ENCODE results near the gene DNAI4. TPM values are rescaled to one million over a fixed set of nuclear protein-coding genes. Genes with fewer than 3 reads are reported as not detected.

DNAI4 gene
- total RNA-seq (2021; ENCODE audit: unreplicated experiment) (3.9 TPM), Bru-seq, nascent RNA (percentile 50 among the genes with signal in this experiment), BruChase-seq, experiment 1, labeled RNA remaining after a 6-hour chase (percentile 47 among the genes with signal in this experiment), BruChase-seq, experiment 2, labeled RNA remaining after a 2-hour chase (percentile 53 among the genes with signal in this experiment)
- 0.59 and 0.75 TPM in 2 replicates for polyA plus RNA-seq (2012)
- long read RNA-seq, partial matches to known transcripts = 0 of 5 reads
- long read RNA-seq, other reads (novel, unspliced or antisense) = 2 of 5 reads

GRCh38 chr1:66924756-66925557, at the start of gene DNAI4, which contains the start of gene MIER1:
Gene DNAI4, minus strand, starts transcription at chr1:66924856. Its CDS starts 25 bp downstream, at chr1:66924831.
Gene MIER1, plus strand, starts transcription at chr1:66924990. Its CDS starts 39 bp downstream, at chr1:66925029.
- ATAC-seq (peak; percentile 90), DNase-seq (ENCODE audit: low read depth, low spot score) (peak; percentile 96)
- H3K9ac ChIP-seq (ENCODE audit: low read length) = peak within 1 kb of the TSS; percentile 86
- CTCF ChIA-PET = interaction anchor here (0.6 to 0.7 kb wide), 2 partner anchors 10 to 225 kb away, joined by 3 read pairs; no protein-coding TSS in a partner anchor
- no peaks in the 10 kb centered on the region for H3K9me3 ChIP-seq (ENCODE audit: control insufficient read depth in 1 of 2, insufficient read depth in 1 of 2, low read depth in 1 of 2, low read length in 2 of 2)
- no peaks in the 10 kb centered on the region for H3K9me2 ChIP-seq (ENCODE audit: insufficient read depth)
- no peak within 1 kb of the TSS for H2AFZ ChIP-seq (ENCODE audit: low read depth, low read length, poor library complexity, severe bottlenecking)
- no peaks in the 10 kb centered on the region for H3K27me3 ChIP-seq (ENCODE audit: insufficient read depth, low read length)
- H3K4me1 ChIP-seq (ENCODE audit: control insufficient read depth in 1 of 2, insufficient read depth in 2 of 2, low read length in 2 of 2) = peaks cover 8 to 32% of the 10 kb centered on the region in 2 experiments; a peak in 3 of 4 replicates
- POLR2A ChIA-PET = interaction anchor here (0.6 to 1.5 kb wide), 5 partner anchors 11 to 760 kb away, joined by 3 to 6 read pairs (median 3); partner anchors contain the start of gene GADD45A
- no peaks in the 10 kb centered on the region for H4K20me1 ChIP-seq (ENCODE audit: insufficient read depth)
- intact Hi-C loops (cut with micrococcal nuclease) = no loop called here
- peak within 1 kb of the TSS; percentile 92 for H3K4me2 ChIP-seq (ENCODE audit: low read length)
- peaks cover 52% of the 10 kb centered on the region for H3K79me2 ChIP-seq (ENCODE audit: insufficient read depth, low read length)
- H3K4me3 ChIP-seq (replicated peaks in 1 of 2; ENCODE audit: low read depth in 1 of 2, low read length in 2 of 2) = peak within 1 kb of the TSS; percentile 81 to 85
- no TSS peak for BruUV-seq (replicated peaks)
- RAD21 ChIA-PET (ENCODE audit: low non-redundant PET in 1 of 2, low total read pairs in 2 of 2, uncharacterized antibody in 2 of 2, unreplicated experiment in 2 of 2) = no interaction called here
- peak within 1 kb of the TSS; percentile 89 for H3K27ac ChIP-seq (ENCODE audit: low read depth, low read length)
- no peaks in the 10 kb centered on the region for H3K36me3 ChIP-seq (ENCODE audit: control insufficient read depth in 1 of 2, insufficient read depth in 2 of 2, low read length in 2 of 2)
- TF ChIP-seq CBX3 (IDR thresholded peaks at IDR 0.05; ENCODE audit: low read depth) (peak; percentile 90), ZBTB33 (IDR thresholded peaks at IDR 0.05; ENCODE audit: extremely low read depth, insufficient replicate concordance, low read length) (peak; percentile 37), JUND (IDR thresholded peaks at IDR 0.05) (no peak), CTCF (IDR thresholded peaks at IDR 0.05 in 2 of 3, conservative IDR thresholded peaks at IDR 0.05 in 1 of 3; ENCODE audit: borderline replicate concordance in 1 of 3, insufficient read depth in 1 of 3, low read depth in 2 of 3, low read length in 2 of 3) (peak in 2 of 3 experiments; percentile 18 to 26; a peak in 2 of 6 replicates), ELF1 (IDR thresholded peaks at IDR 0.05; ENCODE audit: borderline replicate concordance, low read depth) (peak; percentile 76), YY1 (IDR thresholded peaks at IDR 0.05; ENCODE audit: extremely low read depth, insufficient replicate concordance, low read depth, low read length) (peak; percentile 56), POLR2AphosphoS5 (IDR thresholded peaks at IDR 0.05; ENCODE audit: low read depth, low read length) (peak; percentile 76), SRF (IDR thresholded peaks at IDR 0.05; ENCODE audit: low read depth) (no peak; the same call in 1 of the 2 replicates), EZH2phosphoT487 (IDR thresholded peaks at IDR 0.05; ENCODE audit: borderline replicate concordance) (no peak), SIN3A (IDR thresholded peaks at IDR 0.05; ENCODE audit: low read depth) (peak; percentile 96), MAX (IDR thresholded peaks at IDR 0.05) (peak; percentile 86), SP1 (IDR thresholded peaks at IDR 0.05; ENCODE audit: low read depth) (peak; percentile 72), EZH2 (IDR thresholded peaks at IDR 0.05) (no peak), FOSL1 (IDR thresholded peaks at IDR 0.05; ENCODE audit: low read depth) (no peak), RAD21 (IDR thresholded peaks at IDR 0.05; ENCODE audit: low read depth) (peak; percentile 5; the same call in 1 of the 2 replicates), REST (IDR thresholded peaks at IDR 0.05; ENCODE audit: low read depth) (no peak)
